COLO668 (cell line): ENCODE results near the gene VPS37C.
"Not testable (repeated sequence)": the region's sequence is repeated elsewhere in the genome, so short reads cannot be mapped to it uniquely, and the experiment has no call there.

Experiments used
- DNase-seq: peaks from one replicate; lab custom pipeline; 2025; ENCODE audit not compliant: unreplicated experiment; lab: John Stamatoyannopoulos, UW

VPS37C gene

GRCh38 chr11:61102667-61103571 lies 58.3 kb downstream of the VPS37C start:
- DNase-seq: no peak

DNA sequence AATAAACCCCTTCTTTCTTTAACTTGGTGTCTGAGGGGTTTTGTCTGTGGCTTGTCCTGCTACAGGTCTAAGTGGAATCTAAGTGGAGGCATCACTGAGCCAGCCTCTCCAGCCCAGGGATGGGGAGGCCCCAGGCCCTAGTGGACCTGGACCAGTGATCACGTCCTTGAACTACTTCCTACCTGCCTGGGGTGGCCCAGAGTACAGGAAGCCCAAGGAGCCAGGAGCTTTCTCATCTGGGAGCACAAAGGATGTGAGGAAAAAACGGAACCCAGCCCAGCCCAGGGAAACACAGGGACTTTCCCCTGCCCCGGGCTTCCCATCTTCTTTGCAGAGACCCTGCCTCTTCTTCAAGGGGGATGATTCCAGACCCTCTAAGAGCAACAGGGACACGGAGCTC lies 62.4 kb downstream of the VPS37C start:
- DNase-seq: no peak

GRCh38 chr11:61098261-61098660 lies 63.0 kb downstream of the VPS37C start:
- not testable (repeated sequence) for DNase-seq

DNA sequence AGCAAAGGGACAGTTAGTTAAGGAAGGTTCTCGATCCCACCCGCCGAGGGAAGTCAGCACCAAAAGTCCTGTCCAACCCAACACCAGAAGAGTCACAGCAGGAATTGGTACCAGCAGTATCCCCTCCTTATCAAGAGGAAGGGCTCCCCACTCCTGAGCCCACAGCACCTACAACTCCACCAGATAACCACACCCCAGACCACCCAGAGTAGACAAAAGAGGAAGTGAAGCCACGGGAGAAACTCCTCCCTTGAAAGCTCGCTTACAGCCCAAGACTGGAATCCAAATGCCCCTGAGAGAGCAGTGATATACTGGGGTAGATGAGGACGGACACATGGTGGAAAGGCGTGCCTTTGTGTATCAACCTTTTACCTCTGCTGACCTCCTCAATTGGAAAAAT lies 66.2 kb downstream of the VPS37C start:
- DNase-seq: no peak

DNA sequence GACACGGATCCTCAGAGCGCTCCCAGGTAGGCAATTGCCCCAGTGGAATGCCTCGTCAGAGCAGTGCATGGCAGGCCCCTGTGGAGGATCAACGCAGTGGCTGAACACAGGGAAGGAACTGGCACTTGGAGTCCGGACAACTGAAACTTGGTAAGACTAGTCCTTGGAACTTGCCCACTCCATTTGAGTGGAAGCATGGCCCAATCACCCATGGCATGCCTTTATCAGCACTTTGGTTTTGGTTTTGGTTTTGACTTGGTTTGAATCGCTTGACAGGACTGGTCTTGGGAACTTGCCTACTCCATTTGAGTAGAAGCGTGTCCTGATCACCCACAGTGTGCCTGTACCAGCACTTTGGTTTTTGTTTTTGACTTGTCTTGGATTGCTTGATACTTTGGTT lies 67.1 kb downstream of the VPS37C start:
- DNase-seq: not testable (repeated sequence)

- DNase-seq: no peak
Observed at GRCh38 chr11:61092908-61093763, 68.1 kb downstream of the VPS37C start.

GRCh38 chr11:61092280-61092766 lies 68.9 kb downstream of the VPS37C start:
- no peak for DNase-seq

DNA sequence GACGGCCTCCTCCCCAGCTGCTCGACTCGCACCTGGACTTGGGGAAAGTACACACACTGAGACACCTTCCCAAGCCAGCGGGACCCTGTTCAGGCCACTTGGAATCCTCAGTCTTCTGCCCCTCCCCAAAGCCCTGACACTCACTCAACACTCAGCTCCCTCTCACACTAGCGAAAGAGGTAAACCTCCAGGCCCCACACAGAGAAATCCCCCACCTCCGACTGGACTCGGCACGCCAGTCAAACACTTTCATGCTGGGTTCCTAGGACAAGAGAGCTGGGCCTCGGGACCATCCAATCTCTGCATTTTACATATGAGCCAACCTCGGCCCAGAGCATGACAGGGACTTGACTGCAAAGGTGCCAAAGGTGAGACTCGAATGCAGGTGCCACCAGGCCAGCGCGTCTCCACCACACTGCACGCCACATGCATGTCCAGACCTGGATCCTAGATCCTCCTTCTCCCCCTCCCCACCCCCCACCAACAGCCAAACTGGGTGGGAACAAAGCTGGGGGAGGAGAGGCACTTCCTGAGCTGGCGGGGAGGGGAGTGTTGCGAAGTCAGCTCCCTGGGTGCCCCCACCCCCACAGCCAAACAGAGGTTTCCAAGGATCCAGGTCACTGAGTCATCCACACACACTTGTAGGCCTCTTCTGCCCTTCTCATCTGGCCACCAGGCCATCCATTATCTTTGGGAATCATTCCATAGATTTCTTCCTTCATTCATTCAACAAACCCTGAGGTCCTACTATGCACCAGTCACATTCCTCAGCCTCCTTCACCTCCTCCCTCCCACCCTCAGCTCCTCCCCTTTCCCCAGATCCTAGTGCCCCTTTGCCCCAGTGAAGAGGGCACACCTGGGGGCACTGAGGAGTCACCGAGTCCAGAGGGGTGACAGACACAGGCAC lies 69.6 kb downstream of the VPS37C start:
- no peak for DNase-seq

GRCh38 chr11:61090982-61091372 lies 70.2 kb downstream of the VPS37C start:
- DNase-seq: no peak

DNA sequence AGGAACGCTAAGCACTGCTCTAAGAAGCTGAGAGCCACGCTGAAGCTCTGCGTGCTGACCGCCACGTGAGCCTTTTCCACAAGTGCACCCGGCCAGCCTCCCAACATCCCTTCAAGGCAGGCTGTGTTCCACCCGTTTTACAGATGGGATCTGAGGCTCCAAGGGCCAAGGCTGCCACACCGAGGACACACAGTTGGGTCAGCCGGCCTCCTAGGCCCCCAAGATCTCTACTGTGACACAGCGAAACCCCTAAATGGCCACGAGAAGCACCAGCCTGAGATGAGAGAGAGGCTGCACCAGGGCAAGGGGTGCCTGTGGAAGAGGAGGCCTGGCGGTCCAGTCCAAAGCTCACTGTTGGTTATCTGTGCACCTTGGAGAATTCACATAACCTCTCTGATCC lies 70.7 kb downstream of the VPS37C start:
- no peak for DNase-seq

DNA sequence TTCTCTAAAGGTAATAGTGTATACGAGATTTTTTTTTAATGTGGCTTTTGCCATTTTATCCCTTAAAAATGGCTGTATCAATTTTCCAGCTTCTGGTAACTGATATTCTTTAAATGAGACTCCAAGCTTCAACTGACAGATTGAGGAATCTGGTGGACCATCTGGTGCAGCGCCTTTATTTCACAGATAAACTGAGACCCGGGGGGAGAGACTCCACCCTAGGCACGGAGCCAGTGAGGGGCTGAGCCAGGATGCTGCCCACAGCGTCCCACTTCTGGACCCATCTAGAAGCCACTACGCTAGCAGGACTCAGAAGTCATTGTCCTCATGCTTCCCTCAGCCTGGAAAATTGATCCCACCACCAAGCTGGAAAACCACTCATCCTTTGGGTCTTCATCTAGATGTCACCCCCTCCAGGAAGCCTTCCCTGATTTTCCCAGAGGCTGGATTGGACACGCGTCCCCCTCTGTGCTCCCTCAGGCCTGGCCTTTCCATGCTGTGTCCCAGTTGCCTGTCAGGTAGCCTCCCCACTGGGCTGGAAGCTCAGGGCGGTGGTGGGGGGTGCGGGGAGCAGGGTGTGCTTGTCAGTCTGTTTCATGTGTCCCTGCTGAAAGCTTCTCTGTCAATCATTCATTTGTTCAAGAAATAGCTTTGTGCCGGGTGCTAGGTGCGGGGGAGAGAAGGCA lies 71.3 kb downstream of the VPS37C start:
- DNase-seq: no peak

DNA sequence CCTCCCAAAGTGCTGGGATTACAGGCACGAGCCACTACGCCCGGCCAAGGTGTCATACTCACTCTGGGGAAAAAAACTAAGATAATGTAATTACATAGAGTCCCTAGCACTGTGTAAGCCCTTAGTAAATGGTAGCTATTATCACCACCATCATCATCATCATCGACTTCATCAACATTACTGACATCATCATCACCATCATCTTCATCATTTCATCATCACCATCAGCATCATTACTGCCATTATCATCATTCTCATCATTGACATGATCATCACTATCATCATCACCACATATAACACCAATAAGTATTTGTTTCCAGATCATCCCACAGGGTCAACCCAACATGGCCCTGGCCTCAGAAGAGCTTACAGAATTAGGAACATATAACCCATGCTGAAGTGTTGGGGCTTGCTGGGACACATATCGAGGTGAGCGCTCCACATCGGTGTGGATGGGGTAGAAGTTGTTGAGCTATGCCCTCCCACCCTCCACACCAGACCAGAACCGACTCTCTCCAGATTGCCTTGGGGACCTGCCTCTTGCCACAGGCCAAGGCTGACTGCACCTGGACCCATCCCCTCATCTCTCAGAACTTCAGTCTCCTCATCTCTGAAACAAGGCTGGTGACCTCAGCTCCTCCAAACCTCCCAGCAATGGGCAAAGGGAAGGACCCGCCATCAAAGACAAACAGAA lies 73.7 kb downstream of the VPS37C start:
- DNase-seq: no peak

DNA sequence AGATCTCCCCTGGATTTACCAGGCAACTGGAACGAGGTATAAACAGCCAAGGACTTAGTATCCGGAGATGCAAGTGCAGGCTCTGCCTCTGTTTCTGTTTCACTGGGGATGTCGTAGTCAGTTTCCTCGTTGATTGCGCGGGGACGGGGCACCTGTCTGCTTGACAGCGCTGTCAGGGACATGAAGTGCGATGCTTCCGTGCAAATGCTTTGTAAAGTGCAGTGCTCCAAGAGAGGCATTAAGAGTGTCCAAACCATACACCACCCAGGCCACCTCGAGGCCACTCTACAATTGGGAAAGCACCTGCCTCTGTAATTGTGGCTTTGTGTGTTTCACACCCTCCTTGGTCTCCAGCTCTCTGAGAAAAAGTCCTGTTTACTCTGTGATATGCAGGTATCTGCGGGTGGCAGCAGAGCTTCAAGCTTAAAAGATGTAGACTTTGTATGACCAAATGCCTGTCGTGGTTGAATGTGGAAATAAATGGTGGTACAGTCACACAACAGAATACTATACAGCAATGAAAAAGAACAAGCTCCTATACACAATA lies 77.6 kb downstream of the VPS37C start:
- no peak for DNase-seq

GRCh38 chr11:61082931-61083531 lies 78.2 kb downstream of the VPS37C start:
- no peak for DNase-seq

- no peak for DNase-seq
Observed at GRCh38 chr11:61082062-61082870, 79.0 kb downstream of the VPS37C start.

- no peak for DNase-seq
Observed at GRCh38 chr11:61080986-61081590, 80.1 kb downstream of the VPS37C start.

- DNase-seq: no peak
Observed at GRCh38 chr11:61080526-61080925, 80.7 kb downstream of the VPS37C start.
